ENCODE results near the gene SLC6A12.
A peak's percentile ranks its signal among the peaks of the same experiment; 100 is the strongest.

SLC6A12 gene

GRCh38 chr12:174124-174523 is 39.8 kb downstream of the SLC6A12 start:
- no peaks in the 10 kb centered on the region for H3K9me3 Mint-ChIP-seq
- TF ChIP-seq, protein P1, sequence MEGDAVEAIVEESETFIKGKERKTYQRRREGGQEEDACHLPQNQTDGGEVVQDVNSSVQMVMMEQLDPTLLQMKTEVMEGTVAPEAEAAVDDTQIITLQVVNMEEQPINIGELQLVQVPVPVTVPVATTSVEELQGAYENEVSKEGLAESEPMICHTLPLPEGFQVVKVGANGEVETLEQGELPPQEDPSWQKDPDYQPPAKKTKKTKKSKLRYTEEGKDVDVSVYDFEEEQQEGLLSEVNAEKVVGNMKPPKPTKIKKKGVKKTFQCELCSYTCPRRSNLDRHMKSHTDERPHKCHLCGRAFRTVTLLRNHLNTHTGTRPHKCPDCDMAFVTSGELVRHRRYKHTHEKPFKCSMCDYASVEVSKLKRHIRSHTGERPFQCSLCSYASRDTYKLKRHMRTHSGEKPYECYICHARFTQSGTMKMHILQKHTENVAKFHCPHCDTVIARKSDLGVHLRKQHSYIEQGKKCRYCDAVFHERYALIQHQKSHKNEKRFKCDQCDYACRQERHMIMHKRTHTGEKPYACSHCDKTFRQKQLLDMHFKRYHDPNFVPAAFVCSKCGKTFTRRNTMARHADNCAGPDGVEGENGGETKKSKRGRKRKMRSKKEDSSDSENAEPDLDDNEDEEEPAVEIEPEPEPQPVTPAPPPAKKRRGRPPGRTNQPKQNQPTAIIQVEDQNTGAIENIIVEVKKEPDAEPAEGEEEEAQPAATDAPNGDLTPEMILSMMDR (IDR thresholded peaks at IDR 0.05; ENCODE audit: unreplicated experiment in 3 of 3): no peak
- H3K27ac Mint-ChIP-seq: no peak overlapping the region
- H3K36me3 Mint-ChIP-seq (ENCODE audit: low read depth): no peaks in the 10 kb centered on the region
- H3K27me3 Mint-ChIP-seq (ENCODE audit: low read depth): peaks cover 20% of the 10 kb centered on the region
- H3K4me3 Mint-ChIP-seq: no peak overlapping the region
- H3K4me1 Mint-ChIP-seq: peaks cover 69% of the 10 kb centered on the region

- Mint-ChIP-seq H3K4me1 (peaks cover 69% of the 10 kb centered on the region), H3K36me3 (ENCODE audit: low read depth) (no peaks in the 10 kb centered on the region), H3K9me3 (no peaks in the 10 kb centered on the region), H3K27ac (peak overlapping the region; percentile 21 to 63 (median 30)), H3K27me3 (ENCODE audit: low read depth) (peaks cover 21% of the 10 kb centered on the region), H3K4me3 (no peak overlapping the region)
- TF ChIP-seq, protein P1 (IDR thresholded peaks at IDR 0.05; ENCODE audit: unreplicated experiment in 3 of 3): no peak
These were observed 41.2 kb downstream of the SLC6A12 start for GRCh38 chr12:172732-173161.

- H3K36me3 Mint-ChIP-seq (ENCODE audit: low read depth): no peaks in the 10 kb centered on the region
- H3K27ac Mint-ChIP-seq: peak overlapping the region; percentile 49 to 90 (median 73)
- H3K4me1 Mint-ChIP-seq: peaks cover 75% of the 10 kb centered on the region
- TF ChIP-seq, protein P1 (IDR thresholded peaks at IDR 0.05; ENCODE audit: unreplicated experiment in 3 of 3): no peak
- H3K27me3 Mint-ChIP-seq (ENCODE audit: low read depth): peaks cover 21% of the 10 kb centered on the region
- no peak overlapping the region for H3K4me3 Mint-ChIP-seq
- no peaks in the 10 kb centered on the region for H3K9me3 Mint-ChIP-seq
These were observed 41.9 kb downstream of the SLC6A12 start for GRCh38 chr12:171743-172676.

GRCh38 chr12:171276-171675 is 42.7 kb downstream of the SLC6A12 start:
- Mint-ChIP-seq H3K9me3 (no peaks in the 10 kb centered on the region), H3K4me3 (peak overlapping the region in 1 of 3 experiments; percentile 3), H3K27ac (peak overlapping the region; percentile 49 to 90 (median 73)), H3K27me3 (ENCODE audit: low read depth) (peaks cover 21% of the 10 kb centered on the region), H3K36me3 (ENCODE audit: low read depth) (no peaks in the 10 kb centered on the region), H3K4me1 (peaks cover 76% of the 10 kb centered on the region)
- TF ChIP-seq, protein P1 (IDR thresholded peaks at IDR 0.05; ENCODE audit: unreplicated experiment in 3 of 3): no peak

GRCh38 chr12:170371-171225 is 43.4 kb downstream of the SLC6A12 start:
- TF ChIP-seq, protein P1 (IDR thresholded peaks at IDR 0.05; ENCODE audit: unreplicated experiment in 3 of 3): no peak
- peak overlapping the region; percentile 77 to 90 (median 80) for H3K27ac Mint-ChIP-seq

More at GRCh38 chr12:170371-171225, 43.4 kb downstream of the SLC6A12 start:
- Mint-ChIP-seq H3K4me1 (peaks cover 78% of the 10 kb centered on the region), H3K27me3 (ENCODE audit: low read depth) (peaks cover 21% of the 10 kb centered on the region), H3K4me3 (peak overlapping the region in 1 of 3 experiments; percentile 62), H3K36me3 (ENCODE audit: low read depth) (no peaks in the 10 kb centered on the region), H3K9me3 (no peaks in the 10 kb centered on the region)
